ENCODE results near the gene COL16A1.

The COL16A1 gene

DNA sequence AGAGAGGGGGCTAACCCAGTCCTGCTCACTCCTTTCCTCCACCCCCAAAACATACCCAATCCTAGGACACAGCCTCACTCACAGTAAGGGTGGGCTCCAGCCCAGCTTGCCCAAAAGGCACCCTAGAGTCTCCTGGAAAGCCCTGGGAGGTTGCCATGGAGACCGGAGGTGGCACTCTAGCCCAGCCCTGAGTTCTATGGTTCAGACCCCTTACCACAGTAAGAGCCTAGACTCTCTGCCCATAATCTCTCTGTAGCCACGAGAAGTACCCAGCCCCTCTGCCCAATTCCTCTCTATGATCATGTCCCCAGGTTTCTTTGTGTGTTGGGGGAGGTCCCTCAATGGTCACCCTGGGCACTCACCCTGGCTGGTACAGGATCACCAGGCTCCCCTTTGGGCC is 14.4 kb downstream of the COL16A1 start:
- Histone ChIP-seq H3K4me3 (ENCODE audit: control insufficient read depth in 1 of 7, extremely low read depth in 1 of 7, insufficient read depth in 4 of 7, low read depth in 2 of 7, low read length in 6 of 7) (no peak overlapping the region), H3K27me3 (replicated peaks in 2 of 5; ENCODE audit: control insufficient read depth in 4 of 5, insufficient read depth in 5 of 5, low read length in 4 of 5) (no peaks in the 10 kb centered on the region), H3K36me3 (ENCODE audit: control insufficient read depth in 4 of 4, insufficient read depth in 4 of 4, low read length in 3 of 4) (no peaks in the 10 kb centered on the region), H3K27ac (ENCODE audit: insufficient read depth in 1 of 2, low read depth in 1 of 2, low read length in 2 of 2, poor library complexity in 1 of 2, severe bottlenecking in 2 of 2) (no peak overlapping the region), H3K4me1 (ENCODE audit: control extremely low read depth in 1 of 4, control insufficient read depth in 4 of 4, insufficient read depth in 4 of 4, low read length in 3 of 4) (no peaks in the 10 kb centered on the region), H3K9me3 (ENCODE audit: control extremely low read depth in 1 of 5, control insufficient read depth in 4 of 5, insufficient read depth in 2 of 5, low read depth in 1 of 5, low read length in 4 of 5) (no peaks in the 10 kb centered on the region)
- POLR2A ChIA-PET: no interaction called here
- no peak for DNase-seq
- WGBS (ENCODE audit: insufficient coverage): 86% methylated on average over 1 of the region's 2 CpGs
- CTCF ChIA-PET: interaction anchor here (0.9 to 1.4 kb wide), 2 partner anchors 8 to 18 kb away, joined by 3 to 7 read pairs; no protein-coding TSS in a partner anchor

DNA sequence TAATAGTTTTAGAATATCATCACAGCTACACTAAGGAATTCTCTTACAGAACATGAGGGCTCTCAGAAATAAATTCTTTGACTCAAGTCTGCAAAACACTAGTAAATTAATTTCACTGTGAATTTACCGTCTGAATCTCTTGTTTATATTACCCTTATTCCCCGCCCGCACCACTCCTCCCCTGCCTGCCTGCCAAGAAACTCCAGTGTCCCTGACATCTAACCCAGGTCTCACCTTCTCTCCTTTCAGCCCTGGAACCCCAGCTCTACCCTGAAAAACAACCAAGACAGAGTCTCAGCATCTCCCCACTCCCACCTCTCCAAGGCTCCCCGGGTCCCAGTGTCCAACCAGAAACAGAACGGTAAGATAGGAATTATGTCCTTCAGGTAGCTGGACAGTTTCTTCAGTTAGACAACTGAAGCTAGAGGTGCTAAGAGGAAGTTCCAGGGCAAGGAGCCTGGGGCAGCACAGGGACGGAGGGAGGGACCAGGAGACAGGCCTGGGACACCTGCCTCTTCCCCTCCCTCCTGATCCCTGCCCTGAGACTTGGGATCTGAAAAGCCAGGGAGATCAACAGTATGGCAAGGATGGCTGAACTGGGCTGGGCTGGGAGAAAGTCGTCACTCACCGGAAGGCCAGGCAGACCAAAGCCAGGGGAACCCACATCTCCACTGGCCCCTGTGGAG is 15.4 kb downstream of the COL16A1 start:
- Histone ChIP-seq H3K4me1 (ENCODE audit: control extremely low read depth in 1 of 4, control insufficient read depth in 4 of 4, insufficient read depth in 4 of 4, low read length in 3 of 4) (no peaks in the 10 kb centered on the region), H3K27ac (ENCODE audit: insufficient read depth in 1 of 2, low read depth in 1 of 2, low read length in 2 of 2, poor library complexity in 1 of 2, severe bottlenecking in 2 of 2) (no peak overlapping the region), H3K4me3 (ENCODE audit: control insufficient read depth in 1 of 7, extremely low read depth in 1 of 7, insufficient read depth in 4 of 7, low read depth in 2 of 7, low read length in 6 of 7) (no peak overlapping the region), H3K9me3 (ENCODE audit: control extremely low read depth in 1 of 5, control insufficient read depth in 4 of 5, insufficient read depth in 2 of 5, low read depth in 1 of 5, low read length in 4 of 5) (no peaks in the 10 kb centered on the region), H3K36me3 (ENCODE audit: control insufficient read depth in 4 of 4, insufficient read depth in 4 of 4, low read length in 3 of 4) (no peaks in the 10 kb centered on the region), H3K27me3 (replicated peaks in 2 of 5; ENCODE audit: control insufficient read depth in 4 of 5, insufficient read depth in 5 of 5, low read length in 4 of 5) (no peaks in the 10 kb centered on the region)
- ChIA-PET CTCF (interaction anchor here (0.8 to 1.9 kb wide), 4 partner anchors 9 to 19 kb away, joined by 3 to 7 read pairs (median 4); no protein-coding TSS in a partner anchor), POLR2A (no interaction called here)
- no peak for DNase-seq
- 90% methylated on average over 6 of the region's 8 CpGs for WGBS (ENCODE audit: insufficient coverage)

DNA sequence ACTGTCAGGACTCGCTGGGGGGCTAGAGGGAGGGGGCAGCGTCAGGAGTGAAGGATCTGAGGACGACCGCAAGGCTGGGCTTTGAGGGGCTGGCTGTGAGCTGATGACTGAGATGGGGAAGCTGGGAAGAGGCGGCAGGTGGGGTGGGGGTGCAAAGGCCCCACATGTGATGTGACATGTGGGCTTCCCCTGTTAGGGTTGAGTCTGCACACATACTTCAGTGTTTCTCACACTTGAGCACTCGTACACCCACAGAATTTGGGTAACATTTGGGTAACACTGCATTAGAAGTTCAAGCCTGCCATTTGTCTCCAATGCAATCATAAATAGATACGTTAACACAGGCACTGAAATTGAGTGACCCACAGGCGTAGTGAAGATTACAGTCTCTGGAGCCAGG is 16.2 kb downstream of the COL16A1 start:
- POLR2A ChIA-PET: interaction anchor here (0.6 kb wide), 1 partner anchor 252 kb away, joined by 4 read pairs; no protein-coding TSS in a partner anchor

DNA sequence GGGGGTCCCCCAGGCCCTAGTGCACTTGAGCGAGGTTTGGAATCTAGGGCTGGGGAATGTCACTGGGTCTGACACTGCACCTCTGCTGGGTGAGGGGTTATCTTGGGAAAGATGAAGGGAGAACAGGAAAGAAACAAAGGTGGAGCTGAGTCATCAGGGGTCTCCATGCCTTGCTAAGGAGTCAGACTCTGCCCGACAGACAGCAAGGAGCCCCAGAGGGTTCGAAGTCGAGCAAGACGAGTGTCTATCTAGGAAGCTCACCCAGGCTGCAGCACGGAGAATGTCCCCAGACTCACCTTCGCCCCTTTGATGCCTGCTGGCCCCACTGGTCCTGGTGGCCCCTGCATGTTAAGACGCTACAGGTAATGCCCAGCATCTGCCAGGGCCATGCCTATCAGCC is 18.0 kb downstream of the COL16A1 start:
- no peak for DNase-seq
- POLR2A ChIA-PET: no interaction called here
- H3K27me3 ChIP-seq (replicated peaks in 2 of 5; ENCODE audit: control insufficient read depth in 4 of 5, insufficient read depth in 5 of 5, low read length in 4 of 5): no peaks in the 10 kb centered on the region
- no peak overlapping the region for H3K4me3 ChIP-seq (ENCODE audit: control insufficient read depth in 1 of 7, extremely low read depth in 1 of 7, insufficient read depth in 4 of 7, low read depth in 2 of 7, low read length in 6 of 7)
- H3K27ac ChIP-seq (ENCODE audit: insufficient read depth in 1 of 2, low read depth in 1 of 2, low read length in 2 of 2, poor library complexity in 1 of 2, severe bottlenecking in 2 of 2): no peak overlapping the region
- CTCF ChIA-PET: interaction anchor here (1.1 kb wide), 2 partner anchors 15 to 24 kb away, joined by 3 to 4 read pairs; no protein-coding TSS in a partner anchor
- WGBS (ENCODE audit: insufficient coverage): 98% methylated on average over 7 of the region's 8 CpGs
- H3K4me1 ChIP-seq (ENCODE audit: control extremely low read depth in 1 of 4, control insufficient read depth in 4 of 4, insufficient read depth in 4 of 4, low read length in 3 of 4): no peaks in the 10 kb centered on the region
- no peaks in the 10 kb centered on the region for H3K9me3 ChIP-seq (ENCODE audit: control extremely low read depth in 1 of 5, control insufficient read depth in 4 of 5, insufficient read depth in 2 of 5, low read depth in 1 of 5, low read length in 4 of 5)
- H3K36me3 ChIP-seq (ENCODE audit: control insufficient read depth in 4 of 4, insufficient read depth in 4 of 4, low read length in 3 of 4): no peaks in the 10 kb centered on the region

More for the DNA sequence above, 16.2 kb downstream of the COL16A1 start:
- CTCF ChIA-PET: interaction anchor here (0.8 to 1.9 kb wide), 2 partner anchors 13 to 18 kb away, joined by 3 to 4 read pairs; no protein-coding TSS in a partner anchor
- Histone ChIP-seq H3K4me3 (ENCODE audit: control insufficient read depth in 1 of 7, extremely low read depth in 1 of 7, insufficient read depth in 4 of 7, low read depth in 2 of 7, low read length in 6 of 7) (no peak overlapping the region), H3K4me1 (ENCODE audit: control extremely low read depth in 1 of 4, control insufficient read depth in 4 of 4, insufficient read depth in 4 of 4, low read length in 3 of 4) (no peaks in the 10 kb centered on the region), H3K36me3 (ENCODE audit: control insufficient read depth in 4 of 4, insufficient read depth in 4 of 4, low read length in 3 of 4) (no peaks in the 10 kb centered on the region), H3K9me3 (ENCODE audit: control extremely low read depth in 1 of 5, control insufficient read depth in 4 of 5, insufficient read depth in 2 of 5, low read depth in 1 of 5, low read length in 4 of 5) (no peaks in the 10 kb centered on the region), H3K27ac (ENCODE audit: insufficient read depth in 1 of 2, low read depth in 1 of 2, low read length in 2 of 2, poor library complexity in 1 of 2, severe bottlenecking in 2 of 2) (no peak overlapping the region), H3K27me3 (replicated peaks in 2 of 5; ENCODE audit: control insufficient read depth in 4 of 5, insufficient read depth in 5 of 5, low read length in 4 of 5) (no peaks in the 10 kb centered on the region)
- no peak for DNase-seq
- 91% methylated on average over 8 of the region's 8 CpGs for WGBS (ENCODE audit: insufficient coverage)

DNA sequence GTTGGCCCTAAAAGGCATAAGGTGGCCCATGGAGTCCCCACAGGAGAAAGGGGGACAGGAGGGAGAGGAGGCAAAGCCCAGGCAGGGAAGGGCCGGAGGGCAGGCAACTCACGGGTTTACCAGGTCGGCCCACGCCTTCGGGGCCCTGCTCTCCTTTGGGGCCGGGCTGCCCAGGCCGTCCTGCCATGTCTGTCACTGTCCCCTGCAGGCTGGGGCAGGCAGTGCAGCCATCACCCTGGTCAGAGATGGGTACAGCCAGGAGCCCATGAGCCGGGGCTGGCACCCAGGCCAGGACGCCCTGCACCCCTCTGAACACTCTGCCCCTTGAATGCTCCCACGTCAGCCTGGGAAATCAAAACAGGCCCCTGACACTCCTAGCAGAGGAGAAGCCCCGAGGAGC is 19.8 kb downstream of the COL16A1 start:
- no peaks in the 10 kb centered on the region for H3K27me3 ChIP-seq (replicated peaks in 2 of 5; ENCODE audit: control insufficient read depth in 4 of 5, insufficient read depth in 5 of 5, low read length in 4 of 5)
- WGBS (ENCODE audit: insufficient coverage): 93% methylated on average over 10 of the region's 11 CpGs

DNA sequence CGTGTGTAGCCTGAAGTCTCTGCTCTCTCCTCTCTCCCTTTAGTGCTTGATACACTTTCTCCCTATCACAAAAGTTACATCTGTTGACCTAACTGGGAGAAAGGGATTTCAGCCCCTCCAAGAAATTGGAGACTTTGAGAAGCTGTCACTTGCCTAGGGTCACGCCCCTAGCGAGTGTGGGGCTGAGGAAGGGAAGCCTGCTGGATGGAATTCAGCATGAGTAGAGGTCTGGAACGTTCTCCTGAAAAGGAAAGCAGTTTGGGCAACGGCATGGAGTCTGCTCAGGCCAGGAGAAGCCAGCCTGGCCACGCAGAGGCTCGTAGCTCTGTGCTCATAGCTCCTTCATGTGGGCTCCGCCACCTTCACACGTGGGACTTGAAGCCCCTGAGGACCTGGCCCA is 22.4 kb downstream of the COL16A1 start:
- DNase-seq: no peak
- Histone ChIP-seq H3K36me3 (ENCODE audit: control insufficient read depth in 4 of 4, insufficient read depth in 4 of 4, low read length in 3 of 4) (no peaks in the 10 kb centered on the region), H3K27me3 (replicated peaks in 2 of 5; ENCODE audit: control insufficient read depth in 4 of 5, insufficient read depth in 5 of 5, low read length in 4 of 5) (peaks cover 0 to 2% (median 0%) of the 10 kb centered on the region in 5 experiments), H3K27ac (ENCODE audit: insufficient read depth in 1 of 2, low read depth in 1 of 2, low read length in 2 of 2, poor library complexity in 1 of 2, severe bottlenecking in 2 of 2) (no peak overlapping the region), H3K9me3 (ENCODE audit: control extremely low read depth in 1 of 5, control insufficient read depth in 4 of 5, insufficient read depth in 2 of 5, low read depth in 1 of 5, low read length in 4 of 5) (no peaks in the 10 kb centered on the region), H3K4me3 (ENCODE audit: control insufficient read depth in 1 of 7, extremely low read depth in 1 of 7, insufficient read depth in 4 of 7, low read depth in 2 of 7, low read length in 6 of 7) (no peak overlapping the region), H3K4me1 (ENCODE audit: control extremely low read depth in 1 of 4, control insufficient read depth in 4 of 4, insufficient read depth in 4 of 4, low read length in 3 of 4) (no peaks in the 10 kb centered on the region)
- CTCF ChIA-PET: no interaction called here
- WGBS (ENCODE audit: insufficient coverage): 85% methylated on average over 9 of the region's 9 CpGs
- POLR2A ChIA-PET: interaction anchor here (0.5 kb wide), 1 partner anchor 885 kb away, joined by 6 read pairs; no protein-coding TSS in a partner anchor

More for the DNA sequence above, 19.8 kb downstream of the COL16A1 start:
- Histone ChIP-seq H3K4me1 (ENCODE audit: control extremely low read depth in 1 of 4, control insufficient read depth in 4 of 4, insufficient read depth in 4 of 4, low read length in 3 of 4) (no peaks in the 10 kb centered on the region), H3K4me3 (ENCODE audit: control insufficient read depth in 1 of 7, extremely low read depth in 1 of 7, insufficient read depth in 4 of 7, low read depth in 2 of 7, low read length in 6 of 7) (no peak overlapping the region), H3K9me3 (ENCODE audit: control extremely low read depth in 1 of 5, control insufficient read depth in 4 of 5, insufficient read depth in 2 of 5, low read depth in 1 of 5, low read length in 4 of 5) (no peaks in the 10 kb centered on the region), H3K36me3 (ENCODE audit: control insufficient read depth in 4 of 4, insufficient read depth in 4 of 4, low read length in 3 of 4) (no peaks in the 10 kb centered on the region), H3K27ac (ENCODE audit: insufficient read depth in 1 of 2, low read depth in 1 of 2, low read length in 2 of 2, poor library complexity in 1 of 2, severe bottlenecking in 2 of 2) (no peak overlapping the region)
- peak in 1 of 3 donors; percentile 13 for DNase-seq
- ChIA-PET POLR2A (no interaction called here), CTCF (interaction anchor here (1.0 to 2.6 kb wide), 2 partner anchors 14 to 105 kb away, joined by 3 to 8 read pairs; no protein-coding TSS in a partner anchor)

DNA sequence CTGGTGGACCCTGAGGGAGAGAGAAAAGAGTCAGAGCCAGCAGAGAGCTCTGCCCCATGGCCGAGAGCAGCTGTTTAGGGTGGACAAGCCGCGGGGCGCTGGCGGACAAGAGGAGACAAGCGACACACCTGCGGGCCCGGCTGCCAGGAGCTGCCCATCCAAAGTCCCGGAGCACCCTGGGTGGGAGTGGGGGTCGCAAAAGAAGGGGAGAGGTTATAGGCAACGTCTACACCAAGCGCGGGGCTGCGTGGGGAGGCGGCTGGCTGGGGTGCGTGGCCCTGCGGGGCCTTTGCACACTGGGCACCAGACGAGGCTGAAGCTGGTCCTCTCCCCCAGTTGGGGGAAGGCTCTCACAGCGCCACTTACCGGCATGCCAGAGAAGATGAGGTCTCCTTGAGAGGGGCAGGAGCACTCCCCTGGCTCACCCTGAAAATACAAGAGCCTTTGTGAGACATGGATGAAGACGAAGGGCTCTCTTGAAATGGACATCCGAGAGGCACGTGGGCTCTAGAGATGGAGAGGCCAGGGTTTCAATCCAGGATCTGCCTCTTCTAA is 24.1 kb downstream of the COL16A1 start:
- Histone ChIP-seq H3K4me3 (ENCODE audit: control insufficient read depth in 1 of 7, extremely low read depth in 1 of 7, insufficient read depth in 4 of 7, low read depth in 2 of 7, low read length in 6 of 7) (no peak overlapping the region), H3K36me3 (ENCODE audit: control insufficient read depth in 4 of 4, insufficient read depth in 4 of 4, low read length in 3 of 4) (no peaks in the 10 kb centered on the region), H3K27me3 (replicated peaks in 2 of 5; ENCODE audit: control insufficient read depth in 4 of 5, insufficient read depth in 5 of 5, low read length in 4 of 5) (peaks cover 0 to 2% (median 0%) of the 10 kb centered on the region in 5 experiments), H3K4me1 (ENCODE audit: control extremely low read depth in 1 of 4, control insufficient read depth in 4 of 4, insufficient read depth in 4 of 4, low read length in 3 of 4) (no peaks in the 10 kb centered on the region), H3K27ac (ENCODE audit: insufficient read depth in 1 of 2, low read depth in 1 of 2, low read length in 2 of 2, poor library complexity in 1 of 2, severe bottlenecking in 2 of 2) (no peak overlapping the region), H3K9me3 (ENCODE audit: control extremely low read depth in 1 of 5, control insufficient read depth in 4 of 5, insufficient read depth in 2 of 5, low read depth in 1 of 5, low read length in 4 of 5) (no peaks in the 10 kb centered on the region)
- ChIA-PET CTCF (interaction anchor here (1.3 to 2.2 kb wide), 3 partner anchors 10 to 26 kb away, joined by 4 to 6 read pairs (median 5); no protein-coding TSS in a partner anchor), POLR2A (no interaction called here)
- DNase-seq: no peak
- WGBS (ENCODE audit: insufficient coverage): 85% methylated on average over 23 of the region's 23 CpGs
